ENCODE data around the gene IRS1. TPM values are rescaled to one million over a fixed set of nuclear protein-coding genes. Genes with fewer than 3 reads are reported as not detected.

Gene IRS1
- total RNA-seq, 1 experiment from 2014 or later: 34.4 TPM

GRCh38 chr2:226746196-226746800, 53.3 kb downstream of the IRS1 start:
- Mint-ChIP-seq H3K36me3 (ENCODE audit: insufficient read depth, unreplicated experiment) (no peaks in the 10 kb centered on the region), H3K27me3 (ENCODE audit: unreplicated experiment) (no peaks in the 10 kb centered on the region), H3K4me3 (ENCODE audit: low read depth, unreplicated experiment) (no peak overlapping the region), H3K9me3 (ENCODE audit: low read depth, unreplicated experiment) (no peaks in the 10 kb centered on the region), H3K4me1 (ENCODE audit: low read depth, unreplicated experiment) (peaks cover 17% of the 10 kb centered on the region), H3K27ac (ENCODE audit: unreplicated experiment) (no peak overlapping the region)
- intact Hi-C loops (cut with micrococcal nuclease; ENCODE audit: unreplicated experiment): no loop called here
- no TSS peak for BruUV-seq (replicated peaks)
- no peak for TF ChIP-seq CTCF (IDR thresholded peaks at IDR 0.05; ENCODE audit: unreplicated experiment)
- CTCF ChIA-PET: interaction anchor here (0.6 kb wide), 1 partner anchor 20 kb away, joined by 4 read pairs; no protein-coding TSS in a partner anchor
- DNase-seq: no peak

DNA sequence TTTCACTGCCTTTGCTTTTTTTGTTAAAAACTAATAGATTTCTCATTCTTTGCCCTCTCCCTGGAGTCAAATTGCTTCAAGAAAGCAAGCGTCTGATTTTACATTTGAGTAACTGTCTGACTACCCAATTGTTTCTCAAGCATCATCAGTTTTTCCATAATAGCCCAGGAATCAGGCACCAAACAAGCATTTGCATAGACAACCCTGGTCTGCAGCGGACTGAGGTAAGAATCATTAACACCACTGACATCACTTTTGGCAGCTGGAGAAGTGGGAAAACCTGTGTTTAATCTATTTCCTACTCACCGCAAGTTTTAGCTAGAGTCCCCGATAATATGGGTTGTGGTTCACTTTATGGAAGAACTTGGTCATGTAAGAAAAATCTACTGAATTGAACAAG, 55.7 kb downstream of the IRS1 start:
- CTCF ChIA-PET: no interaction called here
- H3K4me3 Mint-ChIP-seq (ENCODE audit: low read depth, unreplicated experiment): no peak overlapping the region
- no peak for DNase-seq
- H3K27me3 Mint-ChIP-seq (ENCODE audit: unreplicated experiment): no peaks in the 10 kb centered on the region
- intact Hi-C loops (cut with micrococcal nuclease; ENCODE audit: unreplicated experiment): no loop called here
- no peaks in the 10 kb centered on the region for H3K36me3 Mint-ChIP-seq (ENCODE audit: insufficient read depth, unreplicated experiment)
- H3K4me1 Mint-ChIP-seq (ENCODE audit: low read depth, unreplicated experiment): peaks cover 30% of the 10 kb centered on the region
- TF ChIP-seq CTCF (IDR thresholded peaks at IDR 0.05; ENCODE audit: unreplicated experiment): no peak
- no peaks in the 10 kb centered on the region for H3K9me3 Mint-ChIP-seq (ENCODE audit: low read depth, unreplicated experiment)
- BruUV-seq (replicated peaks): no TSS peak
- H3K27ac Mint-ChIP-seq (ENCODE audit: unreplicated experiment): no peak overlapping the region

DNA sequence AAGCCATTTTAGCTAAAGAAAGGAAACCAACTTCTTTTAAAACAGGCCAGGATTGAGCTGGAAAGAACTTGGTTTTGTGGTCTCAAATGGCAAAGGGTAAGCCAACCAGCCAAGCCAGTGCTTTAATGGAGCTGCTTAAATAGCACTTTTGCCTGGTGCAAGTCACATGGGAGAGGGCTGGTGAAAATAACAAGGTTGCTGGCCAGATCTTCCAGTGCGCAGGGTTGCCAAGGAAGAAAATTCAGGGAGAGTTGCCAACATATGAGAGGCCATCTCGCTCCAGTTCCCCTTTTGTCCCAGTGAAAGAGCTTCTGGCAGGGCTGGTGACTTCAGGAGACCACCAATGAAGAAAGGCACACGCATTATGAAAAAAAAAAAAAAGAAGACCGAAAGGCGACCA, 57.3 kb downstream of the IRS1 start:
- CTCF ChIA-PET: interaction anchor here (0.5 to 0.7 kb wide), 2 partner anchors 13 to 258 kb away, joined by 3 read pairs; no protein-coding TSS in a partner anchor
- TF ChIP-seq CTCF (IDR thresholded peaks at IDR 0.05; ENCODE audit: unreplicated experiment): no peak
- intact Hi-C loops (cut with micrococcal nuclease; ENCODE audit: unreplicated experiment): no loop called here
- H3K27me3 Mint-ChIP-seq (ENCODE audit: unreplicated experiment): no peaks in the 10 kb centered on the region
- H3K4me3 Mint-ChIP-seq (ENCODE audit: low read depth, unreplicated experiment): no peak overlapping the region
- no TSS peak for BruUV-seq (replicated peaks)
- peaks cover 45% of the 10 kb centered on the region for H3K4me1 Mint-ChIP-seq (ENCODE audit: low read depth, unreplicated experiment)
- H3K9me3 Mint-ChIP-seq (ENCODE audit: low read depth, unreplicated experiment): no peaks in the 10 kb centered on the region
- no peaks in the 10 kb centered on the region for H3K36me3 Mint-ChIP-seq (ENCODE audit: insufficient read depth, unreplicated experiment)
- no peak for DNase-seq
- H3K27ac Mint-ChIP-seq (ENCODE audit: unreplicated experiment): no peak overlapping the region

DNA sequence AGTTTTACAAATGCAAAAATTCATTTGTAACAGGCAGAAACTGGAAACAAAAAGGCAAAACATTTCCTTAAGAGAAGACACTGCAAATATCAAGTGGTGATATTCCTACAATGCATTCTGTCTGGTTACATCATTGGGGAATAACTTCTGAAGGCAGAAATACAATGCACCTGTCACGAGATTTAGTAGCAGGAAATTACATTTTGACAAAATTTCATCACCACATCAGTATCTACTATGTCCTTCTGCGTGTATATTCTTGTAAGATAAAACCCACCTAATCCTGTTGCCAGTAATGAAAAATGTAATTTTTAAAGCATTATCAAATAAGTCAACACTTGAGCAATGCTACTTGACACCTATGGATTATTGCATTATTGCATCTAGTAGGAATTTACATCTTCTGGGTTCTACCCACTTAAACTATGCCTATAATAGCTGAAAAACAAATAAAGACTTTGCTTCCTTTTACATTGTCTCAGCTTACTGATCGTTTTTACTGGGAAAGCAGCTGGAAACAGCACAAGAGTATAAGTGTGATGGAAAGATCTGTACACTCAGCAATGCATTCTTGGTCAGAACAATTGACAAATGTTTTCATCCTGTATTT, 59.5 kb downstream of the IRS1 start:
- no peak overlapping the region for H3K27ac Mint-ChIP-seq (ENCODE audit: unreplicated experiment)
- no peak for DNase-seq
- peaks cover 48% of the 10 kb centered on the region for H3K4me1 Mint-ChIP-seq (ENCODE audit: low read depth, unreplicated experiment)
- H3K4me3 Mint-ChIP-seq (ENCODE audit: low read depth, unreplicated experiment): no peak overlapping the region
- H3K27me3 Mint-ChIP-seq (ENCODE audit: unreplicated experiment): no peaks in the 10 kb centered on the region
- intact Hi-C loops (cut with micrococcal nuclease; ENCODE audit: unreplicated experiment): no loop called here
- no peaks in the 10 kb centered on the region for H3K36me3 Mint-ChIP-seq (ENCODE audit: insufficient read depth, unreplicated experiment)
- H3K9me3 Mint-ChIP-seq (ENCODE audit: low read depth, unreplicated experiment): no peaks in the 10 kb centered on the region
- TF ChIP-seq CTCF (IDR thresholded peaks at IDR 0.05; ENCODE audit: unreplicated experiment): no peak
- no TSS peak for BruUV-seq (replicated peaks)
- CTCF ChIA-PET: no interaction called here
